ENCODE data around the gene FOXN3.

DNA sequence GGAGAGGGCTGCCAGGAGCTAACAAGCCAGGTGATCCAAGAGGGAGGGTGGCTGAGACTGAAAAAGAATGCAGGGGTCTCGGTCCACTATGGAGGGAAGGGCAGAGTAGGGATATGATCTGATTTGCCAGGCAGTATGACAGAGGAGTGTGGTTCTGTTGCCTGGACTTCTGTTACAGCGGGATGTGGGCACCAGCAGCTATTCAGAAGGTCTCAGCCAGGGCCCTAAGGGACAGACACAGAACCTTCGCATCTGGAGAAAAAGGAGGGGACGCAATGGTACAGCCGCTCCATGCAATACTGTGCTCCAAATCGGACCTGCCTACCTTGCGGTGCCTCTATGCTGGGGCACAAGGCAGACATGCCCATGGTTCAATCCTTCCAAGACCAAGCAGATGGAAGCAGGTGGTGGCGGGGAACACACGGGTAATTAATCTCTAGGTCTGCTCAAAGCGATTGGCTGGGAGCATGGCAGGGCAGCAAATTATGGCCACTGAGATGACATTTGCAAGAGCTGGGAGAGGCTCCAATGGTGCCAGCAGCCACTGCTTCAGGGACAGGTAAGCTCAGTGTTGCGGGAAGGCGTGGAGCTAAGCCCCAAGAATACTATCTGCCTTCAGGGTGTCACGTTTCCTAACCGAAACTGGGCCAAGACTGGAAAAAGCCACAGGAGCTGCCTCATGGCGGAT, 185.5 kb downstream of the FOXN3 start:
- no peak for TF ChIP-seq CTCF (IDR thresholded peaks at IDR 0.05)
- TF ChIP-seq POLR2A (IDR thresholded peaks at IDR 0.05): no peak
